CD8-positive, alpha-beta memory T cell (primary cell): ENCODE data around the gene ELAVL1. TPM values are rescaled to one million over a fixed set of nuclear protein-coding genes. Genes with fewer than 3 reads are reported as not detected.
"Not testable (repeated sequence)": the region's sequence is repeated elsewhere in the genome, so short reads cannot be mapped to it uniquely, and the experiment has no call there.

Experiments used
- CTCF ChIA-PET: fragments of 350-600 bp; sonication (Branson Sonifier 250); formaldehyde crosslinking; loops from one replicate; lab custom pipeline; 2021; ENCODE audit warnings: antibody characterized with exemption; lab: Charles Lee
- POLR2A ChIA-PET: fragments of 350-600 bp; sonication (Branson Sonifier 250); formaldehyde crosslinking; loops from one replicate; lab custom pipeline; 2021; ENCODE audit warnings: antibody characterized with exemption; lab: Charles Lee
- DNase-seq, 5 donors: peaks; one replicate each; pipeline versions ENCODE4 v3.0.0 to v3.0.0-alpha.2; 2020 to 2022; ENCODE audit warnings: mixed read lengths in 1 of 5
- H3K27ac ChIP-seq: one replicate; pipeline ENCODE4 v1.7.0; 2013; ENCODE audit warnings: low read depth, mild to moderate bottlenecking, low read length, moderate library complexity
- H3K27me3 ChIP-seq: 2 replicates; pipeline ENCODE4 v1.7.0; 2013; ENCODE audit warnings: low read length, mild to moderate bottlenecking; ENCODE audit not compliant: insufficient read depth, poor library complexity, severe bottlenecking
- H3K36me3 ChIP-seq: 2 replicates; pipeline ENCODE4 v1.7.0; 2013; ENCODE audit warnings: mild to moderate bottlenecking, low read length, moderate library complexity; ENCODE audit not compliant: insufficient read depth
- H3K4me1 ChIP-seq: 2 replicates; pipeline ENCODE4 v1.7.0; 2013; ENCODE audit warnings: mild to moderate bottlenecking, low read length, moderate library complexity; ENCODE audit not compliant: insufficient read depth
- H3K4me3 ChIP-seq: 2 replicates; pipeline ENCODE4 v1.7.0; 2013; ENCODE audit warnings: mild to moderate bottlenecking, low read length
- H3K9me3 ChIP-seq: 2 replicates; pipeline ENCODE4 v1.7.0; 2013; ENCODE audit warnings: mild to moderate bottlenecking, low read length
- H3K27ac Mint-ChIP-seq, 8 donors: one replicate each; pipeline ENCODE4 v1.8.0; 2020 to 2021; ENCODE audit warnings: mixed read lengths in 8 of 8, mild to moderate bottlenecking in 6 of 8, inconsistent platforms in 3 of 8, moderate library complexity in 3 of 8
- H3K27me3 Mint-ChIP-seq, 2 donors: one replicate each; pipeline ENCODE4 v1.8.0; 2020 to 2021; ENCODE audit warnings: mixed read lengths in 2 of 2, mild to moderate bottlenecking in 1 of 2, moderate library complexity in 1 of 2
- H3K36me3 Mint-ChIP-seq, 3 donors: one replicate each; pipeline ENCODE4 v1.8.0; 2020 to 2021; ENCODE audit warnings: mixed read lengths in 3 of 3, inconsistent platforms in 1 of 3, mild to moderate bottlenecking in 1 of 3
- H3K4me1 Mint-ChIP-seq, 3 donors: one replicate each; pipeline ENCODE4 v1.8.0; 2020 to 2021; ENCODE audit warnings: mixed read lengths in 3 of 3, inconsistent platforms in 1 of 3, mild to moderate bottlenecking in 1 of 3
- H3K4me3 Mint-ChIP-seq, 7 donors: one replicate each; pipeline ENCODE4 v1.8.0; 2020 to 2021; ENCODE audit warnings: mixed read lengths in 7 of 7, mild to moderate bottlenecking in 6 of 7, moderate library complexity in 4 of 7, inconsistent platforms in 2 of 7
- H3K9me3 Mint-ChIP-seq, 5 donors: one replicate each; pipeline ENCODE4 v1.8.0; 2020 to 2022; ENCODE audit warnings: mixed read lengths in 5 of 5, mild to moderate bottlenecking in 3 of 5, moderate library complexity in 2 of 5, inconsistent platforms in 1 of 5
- polyA plus RNA-seq: library from polyadenylated mRNA; unstranded; fragments of 300-500 nt; fragmentation: Illumina TruSeq; gene quantifications from one replicate; pipeline ENCODE4 v1.2.3, GENCODE V29; 2021
- total RNA-seq, 2 experiments: library from RNA; stranded (reverse); gene quantifications; one replicate each; pipeline ENCODE4 v1.2.3, GENCODE V29; 2021

Gene ELAVL1
- total and polyA plus RNA-seq, 3 experiments from 2014 or later: 63.3 to 164 (median 156) TPM

GRCh38 chr19:8042900-8043299 lies 37.5 kb upstream of the ELAVL1 start:
- no peak overlapping the region for H3K4me3 ChIP-seq
- CTCF ChIA-PET: no interaction called here
- no peak for DNase-seq
- POLR2A ChIA-PET: no interaction called here
- H3K27me3 ChIP-seq: no peaks in the 10 kb centered on the region
- Mint-ChIP-seq H3K36me3 (no peaks in the 10 kb centered on the region), H3K9me3 (peaks cover 0 to 2% (median 0%) of the 10 kb centered on the region in 5 donors), H3K27me3 (peaks cover 9 to 29% of the 10 kb centered on the region in 2 donors), H3K4me1 (no peaks in the 10 kb centered on the region), H3K27ac (no peak overlapping the region), H3K4me3 (no peak overlapping the region)
- H3K36me3 ChIP-seq: no peaks in the 10 kb centered on the region
- no peaks in the 10 kb centered on the region for H3K4me1 ChIP-seq
- H3K9me3 ChIP-seq: no peaks in the 10 kb centered on the region
- no peak overlapping the region for H3K27ac ChIP-seq

GRCh38 chr19:8041531-8041931 lies 36.1 kb upstream of the ELAVL1 start:
- Mint-ChIP-seq H3K4me1 (no peaks in the 10 kb centered on the region), H3K9me3 (peaks cover 0 to 2% (median 0%) of the 10 kb centered on the region in 5 donors), H3K27me3 (peaks cover 11 to 29% of the 10 kb centered on the region in 2 donors), H3K4me3 (no peak overlapping the region), H3K27ac (no peak overlapping the region), H3K36me3 (peaks cover 0 to 2% (median 0%) of the 10 kb centered on the region in 3 donors)
- DNase-seq: no peak
- Histone ChIP-seq H3K9me3 (no peaks in the 10 kb centered on the region), H3K4me1 (no peaks in the 10 kb centered on the region), H3K27ac (no peak overlapping the region), H3K4me3 (no peak overlapping the region), H3K27me3 (no peaks in the 10 kb centered on the region), H3K36me3 (no peaks in the 10 kb centered on the region)
- POLR2A ChIA-PET: no interaction called here
- CTCF ChIA-PET: no interaction called here

GRCh38 chr19:8039231-8039630 lies 33.8 kb upstream of the ELAVL1 start:
- CTCF ChIA-PET: no interaction called here
- H3K27ac Mint-ChIP-seq: no peak overlapping the region
- H3K27ac ChIP-seq: no peak overlapping the region
- no peaks in the 10 kb centered on the region for H3K4me1 ChIP-seq
- peaks cover 11 to 28% of the 10 kb centered on the region in 2 donors for H3K27me3 Mint-ChIP-seq
- H3K36me3 ChIP-seq: no peaks in the 10 kb centered on the region
- H3K4me3 Mint-ChIP-seq: no peak overlapping the region
- H3K9me3 Mint-ChIP-seq: peaks cover 0 to 2% (median 0%) of the 10 kb centered on the region in 5 donors
- POLR2A ChIA-PET: no interaction called here
- H3K36me3 Mint-ChIP-seq: peaks cover 0 to 2% (median 0%) of the 10 kb centered on the region in 3 donors
- H3K4me3 ChIP-seq: no peak overlapping the region
- H3K9me3 ChIP-seq: no peaks in the 10 kb centered on the region
- H3K27me3 ChIP-seq: no peaks in the 10 kb centered on the region
- DNase-seq: no peak
- H3K4me1 Mint-ChIP-seq: no peaks in the 10 kb centered on the region

- no peak for DNase-seq
- CTCF ChIA-PET: no interaction called here
- peaks cover 0 to 2% (median 0%) of the 10 kb centered on the region in 5 donors for H3K9me3 Mint-ChIP-seq
- peaks cover 11 to 25% of the 10 kb centered on the region in 2 donors for H3K27me3 Mint-ChIP-seq
- Histone ChIP-seq H3K27me3 (no peaks in the 10 kb centered on the region), H3K4me1 (no peaks in the 10 kb centered on the region), H3K36me3 (no peaks in the 10 kb centered on the region), H3K27ac (no peak overlapping the region), H3K4me3 (no peak overlapping the region), H3K9me3 (no peaks in the 10 kb centered on the region)
- H3K4me3 Mint-ChIP-seq: no peak overlapping the region
- peak overlapping the region in 1 of 8 donors; percentile 50 for H3K27ac Mint-ChIP-seq
- H3K4me1 Mint-ChIP-seq: no peaks in the 10 kb centered on the region
- H3K36me3 Mint-ChIP-seq: peaks cover 0 to 2% (median 0%) of the 10 kb centered on the region in 3 donors
- POLR2A ChIA-PET: no interaction called here
Measured at GRCh38 chr19:8038815-8039214, 33.4 kb upstream of the ELAVL1 start.

- H3K27ac Mint-ChIP-seq: peak overlapping the region in 2 of 8 donors; percentile 3 to 68
Measured at GRCh38 chr19:8036434-8037099, 31.1 kb upstream of the ELAVL1 start.

GRCh38 chr19:8034178-8034525 lies 28.7 kb upstream of the ELAVL1 start:
- H3K4me3 ChIP-seq: no peak overlapping the region
- H3K36me3 Mint-ChIP-seq: peaks cover 0 to 2% (median 0%) of the 10 kb centered on the region in 3 donors
- H3K27me3 ChIP-seq: no peaks in the 10 kb centered on the region
- CTCF ChIA-PET: no interaction called here
- H3K27me3 Mint-ChIP-seq: peaks cover 5 to 15% of the 10 kb centered on the region in 2 donors
- no peak for DNase-seq
- POLR2A ChIA-PET: interaction anchor here (0.6 kb wide), 1 partner anchor 119 kb away, joined by 4 read pairs; no protein-coding TSS in a partner anchor
- no peaks in the 10 kb centered on the region for H3K4me1 Mint-ChIP-seq
- peak overlapping the region; percentile 68 for H3K27ac ChIP-seq
- no peaks in the 10 kb centered on the region for H3K36me3 ChIP-seq
- H3K9me3 ChIP-seq: no peaks in the 10 kb centered on the region
- no peak overlapping the region for H3K27ac Mint-ChIP-seq
- peaks cover 0 to 2% (median 0%) of the 10 kb centered on the region in 5 donors for H3K9me3 Mint-ChIP-seq
- no peaks in the 10 kb centered on the region for H3K4me1 ChIP-seq
- no peak overlapping the region for H3K4me3 Mint-ChIP-seq

More at GRCh38 chr19:8036434-8037099, 31.1 kb upstream of the ELAVL1 start:
- Histone ChIP-seq H3K36me3 (no peaks in the 10 kb centered on the region), H3K27ac (no peak overlapping the region), H3K27me3 (no peaks in the 10 kb centered on the region), H3K4me3 (no peak overlapping the region), H3K4me1 (no peaks in the 10 kb centered on the region), H3K9me3 (no peaks in the 10 kb centered on the region)
- POLR2A ChIA-PET: no interaction called here
- no peak for DNase-seq
- H3K9me3 Mint-ChIP-seq: peaks cover 0 to 2% (median 0%) of the 10 kb centered on the region in 5 donors
- CTCF ChIA-PET: interaction anchor here (0.7 kb wide), 1 partner anchor 189 kb away, joined by 3 read pairs; no protein-coding TSS in a partner anchor
- peaks cover 0 to 2% (median 0%) of the 10 kb centered on the region in 3 donors for H3K36me3 Mint-ChIP-seq
- peaks cover 9 to 24% of the 10 kb centered on the region in 2 donors for H3K27me3 Mint-ChIP-seq
- no peaks in the 10 kb centered on the region for H3K4me1 Mint-ChIP-seq
- H3K4me3 Mint-ChIP-seq: no peak overlapping the region

- H3K27ac ChIP-seq: peak overlapping the region; percentile 68
- peaks cover 5 to 11% of the 10 kb centered on the region in 2 donors for H3K27me3 Mint-ChIP-seq
- H3K4me1 Mint-ChIP-seq, H3K36me3 ChIP-seq, CTCF ChIA-PET, H3K27ac Mint-ChIP-seq, H3K4me1 ChIP-seq, H3K36me3 Mint-ChIP-seq, H3K27me3 ChIP-seq, H3K9me3 ChIP-seq, H3K9me3 Mint-ChIP-seq, DNase-seq, H3K4me3 Mint-ChIP-seq, H3K4me3 ChIP-seq: not testable (repeated sequence)
- POLR2A ChIA-PET: interaction anchor here (0.6 kb wide), 1 partner anchor 120 kb away, joined by 4 read pairs; no protein-coding TSS in a partner anchor
Measured at GRCh38 chr19:8033287-8034177, 28.1 kb upstream of the ELAVL1 start.

GRCh38 chr19:8030960-8031359 lies 25.5 kb upstream of the ELAVL1 start:
- H3K9me3 ChIP-seq: no peaks in the 10 kb centered on the region
- CTCF ChIA-PET: interaction anchor here (1.0 kb wide), 1 partner anchor 25 kb away, joined by 3 read pairs; no protein-coding TSS in a partner anchor

More at GRCh38 chr19:8030960-8031359, 25.5 kb upstream of the ELAVL1 start:
- Mint-ChIP-seq H3K4me1 (no peaks in the 10 kb centered on the region), H3K9me3 (no peaks in the 10 kb centered on the region), H3K4me3 (no peak overlapping the region), H3K27ac (no peak overlapping the region), H3K27me3 (no peaks in the 10 kb centered on the region), H3K36me3 (no peaks in the 10 kb centered on the region)
- H3K4me1 ChIP-seq: no peaks in the 10 kb centered on the region
- no peak overlapping the region for H3K27ac ChIP-seq
- H3K36me3 ChIP-seq: no peaks in the 10 kb centered on the region
- DNase-seq: no peak
- H3K27me3 ChIP-seq: no peaks in the 10 kb centered on the region
- H3K4me3 ChIP-seq: no peak overlapping the region
- POLR2A ChIA-PET: no interaction called here
